ENCODE results near the gene CEP295NL.

DNA sequence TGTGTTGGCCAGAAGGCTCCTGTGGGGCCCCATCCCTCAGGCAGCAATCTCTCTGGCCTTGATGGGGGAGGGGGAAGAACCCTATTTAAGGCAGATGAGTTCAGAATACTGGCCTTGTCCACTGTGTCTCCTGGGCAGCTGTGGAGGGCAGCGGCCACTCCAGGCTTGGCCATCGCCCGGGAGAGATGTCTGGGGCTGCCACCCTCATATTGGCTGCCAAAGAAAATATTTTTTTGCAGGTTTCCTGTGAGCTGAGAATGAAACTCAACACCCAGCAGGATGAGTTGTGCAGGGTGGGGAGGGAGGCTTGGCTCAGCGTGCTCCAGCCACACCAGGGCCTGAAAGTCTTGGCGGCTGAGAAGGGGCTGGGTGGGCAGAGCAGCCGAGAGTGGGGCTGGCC, 36.6 kb upstream of the CEP295NL start:
- TF ChIP-seq ELF4 (IDR thresholded peaks at IDR 0.05) (no peak), FOXA1 (IDR thresholded peaks at IDR 0.05) (no peak), FOXM1 (IDR thresholded peaks at IDR 0.05; ENCODE audit: borderline replicate concordance) (no peak), FOXK2 (IDR thresholded peaks at IDR 0.05) (no peak), SP1 (IDR thresholded peaks at IDR 0.05) (no peak)
